ENCODE results near the gene SFR1. TPM values are rescaled to one million over a fixed set of nuclear protein-coding genes. Genes with fewer than 3 reads are reported as not detected.
A peak's percentile ranks its signal among the peaks of the same experiment; 100 is the strongest.

The SFR1 gene
- total and polyA plus RNA-seq, 2 donors: 14.2 to 16.5 TPM

- H3K27me3 ChIP-seq (ENCODE audit: control insufficient read depth in 2 of 2, insufficient read depth in 1 of 2, low read length in 1 of 2): no peaks in the 10 kb centered on the region
- no peaks in the 10 kb centered on the region for H3K4me1 ChIP-seq (ENCODE audit: control insufficient read depth in 2 of 2, insufficient read depth in 2 of 2, low read length in 2 of 2)
- H3K4me3 ChIP-seq (ENCODE audit: low read length in 2 of 2): no peak overlapping the region
- H3K27ac ChIP-seq (ENCODE audit: low read depth in 1 of 2, low read length in 1 of 2): no peak overlapping the region
- WGBS: 94% methylated on average over 5 of the region's 5 CpGs
- H3K36me3 ChIP-seq (ENCODE audit: control insufficient read depth in 2 of 2, insufficient read depth in 2 of 2, low read length in 1 of 2): no peaks in the 10 kb centered on the region
- DNase-seq (ENCODE audit: low read depth in 6 of 9, low spot score in 9 of 9): no peak
- no peaks in the 10 kb centered on the region for H3K9me3 ChIP-seq (ENCODE audit: control insufficient read depth in 2 of 2, insufficient read depth in 1 of 2, low read length in 1 of 2)
Observed at GRCh38 chr10:104084482-104085142, 37.4 kb upstream of the SFR1 start.

GRCh38 chr10:104085801-104086400 is 36.1 kb upstream of the SFR1 start, which contains the start of gene COL17A1:
Gene COL17A1, minus strand, starts transcription at chr10:104085880. Its CDS starts 5,207 bp downstream, at chr10:104080673.
- no peaks in the 10 kb centered on the region for H3K4me1 ChIP-seq (ENCODE audit: control insufficient read depth in 2 of 2, insufficient read depth in 2 of 2, low read length in 2 of 2)
- WGBS: 87% methylated on average over 3 of the region's 3 CpGs
- H3K4me3 ChIP-seq (ENCODE audit: low read length in 2 of 2): peak within 1 kb of the TSS in 1 of 2 donors; percentile 14
- no peaks in the 10 kb centered on the region for H3K36me3 ChIP-seq (ENCODE audit: control insufficient read depth in 2 of 2, insufficient read depth in 2 of 2, low read length in 1 of 2)
- DNase-seq (ENCODE audit: low read depth in 6 of 9, low spot score in 9 of 9): peak in 1 of 9 donors; percentile 5
- no peaks in the 10 kb centered on the region for H3K9me3 ChIP-seq (ENCODE audit: control insufficient read depth in 2 of 2, insufficient read depth in 1 of 2, low read length in 1 of 2)
- H3K27ac ChIP-seq (ENCODE audit: low read depth in 1 of 2, low read length in 1 of 2): peak within 1 kb of the TSS; percentile 19 to 66
- no peaks in the 10 kb centered on the region for H3K27me3 ChIP-seq (ENCODE audit: control insufficient read depth in 2 of 2, insufficient read depth in 1 of 2, low read length in 1 of 2)

GRCh38 chr10:104088239-104088638 is 33.7 kb upstream of the SFR1 start:
- 98% methylated on average over 5 of the region's 5 CpGs for WGBS
- DNase-seq (ENCODE audit: low read depth in 6 of 9, low spot score in 9 of 9): no peak
- Histone ChIP-seq H3K36me3 (ENCODE audit: control insufficient read depth in 2 of 2, insufficient read depth in 2 of 2, low read length in 1 of 2) (no peaks in the 10 kb centered on the region), H3K9me3 (ENCODE audit: control insufficient read depth in 2 of 2, insufficient read depth in 1 of 2, low read length in 1 of 2) (no peaks in the 10 kb centered on the region), H3K27me3 (ENCODE audit: control insufficient read depth in 2 of 2, insufficient read depth in 1 of 2, low read length in 1 of 2) (no peaks in the 10 kb centered on the region), H3K27ac (ENCODE audit: low read depth in 1 of 2, low read length in 1 of 2) (no peak overlapping the region), H3K4me3 (ENCODE audit: low read length in 2 of 2) (no peak overlapping the region), H3K4me1 (ENCODE audit: control insufficient read depth in 2 of 2, insufficient read depth in 2 of 2, low read length in 2 of 2) (no peaks in the 10 kb centered on the region)

- DNase-seq (ENCODE audit: low read depth in 6 of 9, low spot score in 9 of 9): no peak
- H3K9me3 ChIP-seq (ENCODE audit: control insufficient read depth in 2 of 2, insufficient read depth in 1 of 2, low read length in 1 of 2): no peaks in the 10 kb centered on the region
- no peaks in the 10 kb centered on the region for H3K36me3 ChIP-seq (ENCODE audit: control insufficient read depth in 2 of 2, insufficient read depth in 2 of 2, low read length in 1 of 2)
- H3K4me3 ChIP-seq (ENCODE audit: low read length in 2 of 2): no peak overlapping the region
- H3K27me3 ChIP-seq (ENCODE audit: control insufficient read depth in 2 of 2, insufficient read depth in 1 of 2, low read length in 1 of 2): no peaks in the 10 kb centered on the region
- H3K4me1 ChIP-seq (ENCODE audit: control insufficient read depth in 2 of 2, insufficient read depth in 2 of 2, low read length in 2 of 2): no peaks in the 10 kb centered on the region
- H3K27ac ChIP-seq (ENCODE audit: low read depth in 1 of 2, low read length in 1 of 2): no peak overlapping the region
- WGBS: 96% methylated on average over 3 of the region's 3 CpGs
Observed at GRCh38 chr10:104089621-104090020, 32.4 kb upstream of the SFR1 start.

GRCh38 chr10:104090611-104091010 is 31.4 kb upstream of the SFR1 start:
- DNase-seq (ENCODE audit: low read depth in 6 of 9, low spot score in 9 of 9): no peak
- 96% methylated on average over 2 of the region's 2 CpGs for WGBS
- H3K27ac ChIP-seq (ENCODE audit: low read depth in 1 of 2, low read length in 1 of 2): no peak overlapping the region
- no peaks in the 10 kb centered on the region for H3K4me1 ChIP-seq (ENCODE audit: control insufficient read depth in 2 of 2, insufficient read depth in 2 of 2, low read length in 2 of 2)
- no peak overlapping the region for H3K4me3 ChIP-seq (ENCODE audit: low read length in 2 of 2)
- no peaks in the 10 kb centered on the region for H3K9me3 ChIP-seq (ENCODE audit: control insufficient read depth in 2 of 2, insufficient read depth in 1 of 2, low read length in 1 of 2)
- H3K27me3 ChIP-seq (ENCODE audit: control insufficient read depth in 2 of 2, insufficient read depth in 1 of 2, low read length in 1 of 2): no peaks in the 10 kb centered on the region
- no peaks in the 10 kb centered on the region for H3K36me3 ChIP-seq (ENCODE audit: control insufficient read depth in 2 of 2, insufficient read depth in 2 of 2, low read length in 1 of 2)

- Histone ChIP-seq H3K4me3 (ENCODE audit: low read length in 2 of 2) (no peak overlapping the region), H3K36me3 (ENCODE audit: control insufficient read depth in 2 of 2, insufficient read depth in 2 of 2, low read length in 1 of 2) (no peaks in the 10 kb centered on the region), H3K27ac (ENCODE audit: low read depth in 1 of 2, low read length in 1 of 2) (no peak overlapping the region)
Observed at GRCh38 chr10:104092749-104093148, 29.2 kb upstream of the SFR1 start.

GRCh38 chr10:104096692-104097091 is 25.3 kb upstream of the SFR1 start:
- H3K36me3 ChIP-seq (ENCODE audit: control insufficient read depth in 2 of 2, insufficient read depth in 2 of 2, low read length in 1 of 2): no peaks in the 10 kb centered on the region
- no peak overlapping the region for H3K4me3 ChIP-seq (ENCODE audit: low read length in 2 of 2)
- H3K27ac ChIP-seq (ENCODE audit: low read depth in 1 of 2, low read length in 1 of 2): no peak overlapping the region
- 98% methylated on average over 2 of the region's 2 CpGs for WGBS
- DNase-seq (ENCODE audit: low read depth in 6 of 9, low spot score in 9 of 9): no peak
- no peaks in the 10 kb centered on the region for H3K9me3 ChIP-seq (ENCODE audit: control insufficient read depth in 2 of 2, insufficient read depth in 1 of 2, low read length in 1 of 2)
- no peaks in the 10 kb centered on the region for H3K27me3 ChIP-seq (ENCODE audit: control insufficient read depth in 2 of 2, insufficient read depth in 1 of 2, low read length in 1 of 2)
- no peaks in the 10 kb centered on the region for H3K4me1 ChIP-seq (ENCODE audit: control insufficient read depth in 2 of 2, insufficient read depth in 2 of 2, low read length in 2 of 2)

More at GRCh38 chr10:104092749-104093148, 29.2 kb upstream of the SFR1 start:
- no peaks in the 10 kb centered on the region for H3K27me3 ChIP-seq (ENCODE audit: control insufficient read depth in 2 of 2, insufficient read depth in 1 of 2, low read length in 1 of 2)
- no peak for DNase-seq (ENCODE audit: low read depth in 6 of 9, low spot score in 9 of 9)
- H3K4me1 ChIP-seq (ENCODE audit: control insufficient read depth in 2 of 2, insufficient read depth in 2 of 2, low read length in 2 of 2): no peaks in the 10 kb centered on the region
- H3K9me3 ChIP-seq (ENCODE audit: control insufficient read depth in 2 of 2, insufficient read depth in 1 of 2, low read length in 1 of 2): no peaks in the 10 kb centered on the region

GRCh38 chr10:104098358-104098925 is 23.5 kb upstream of the SFR1 start:
- no peak overlapping the region for H3K27ac ChIP-seq (ENCODE audit: low read depth in 1 of 2, low read length in 1 of 2)
- no peaks in the 10 kb centered on the region for H3K9me3 ChIP-seq (ENCODE audit: control insufficient read depth in 2 of 2, insufficient read depth in 1 of 2, low read length in 1 of 2)
- no peak for DNase-seq (ENCODE audit: low read depth in 6 of 9, low spot score in 9 of 9)
- no peaks in the 10 kb centered on the region for H3K36me3 ChIP-seq (ENCODE audit: control insufficient read depth in 2 of 2, insufficient read depth in 2 of 2, low read length in 1 of 2)
- WGBS: 97% methylated on average over 4 of the region's 4 CpGs
- H3K27me3 ChIP-seq (ENCODE audit: control insufficient read depth in 2 of 2, insufficient read depth in 1 of 2, low read length in 1 of 2): no peaks in the 10 kb centered on the region
- no peaks in the 10 kb centered on the region for H3K4me1 ChIP-seq (ENCODE audit: control insufficient read depth in 2 of 2, insufficient read depth in 2 of 2, low read length in 2 of 2)
- H3K4me3 ChIP-seq (ENCODE audit: low read length in 2 of 2): no peak overlapping the region

GRCh38 chr10:104099269-104099668 is 22.7 kb upstream of the SFR1 start:
- 93% methylated on average over 3 of the region's 3 CpGs for WGBS
- Histone ChIP-seq H3K4me1 (ENCODE audit: control insufficient read depth in 2 of 2, insufficient read depth in 2 of 2, low read length in 2 of 2) (no peaks in the 10 kb centered on the region), H3K27ac (ENCODE audit: low read depth in 1 of 2, low read length in 1 of 2) (no peak overlapping the region), H3K9me3 (ENCODE audit: control insufficient read depth in 2 of 2, insufficient read depth in 1 of 2, low read length in 1 of 2) (no peaks in the 10 kb centered on the region), H3K27me3 (ENCODE audit: control insufficient read depth in 2 of 2, insufficient read depth in 1 of 2, low read length in 1 of 2) (no peaks in the 10 kb centered on the region), H3K4me3 (ENCODE audit: low read length in 2 of 2) (no peak overlapping the region), H3K36me3 (ENCODE audit: control insufficient read depth in 2 of 2, insufficient read depth in 2 of 2, low read length in 1 of 2) (no peaks in the 10 kb centered on the region)
- no peak for DNase-seq (ENCODE audit: low read depth in 6 of 9, low spot score in 9 of 9)

Data from thymus (tissue), 11 donors.